Measurements from ENCODE around the gene STYXL1. TPM values are rescaled to one million over a fixed set of nuclear protein-coding genes. Genes with fewer than 3 reads are reported as not detected.

The STYXL1 gene
- total and polyA plus RNA-seq, 4 donors = 36.6 to 45.8 (median 41.3) TPM

GRCh38 chr7:75985009-75985517 lies 62.7 kb downstream of the STYXL1 start:
- peaks cover 3 to 79% (median 20%) of the 10 kb centered on the region in 4 donors for H3K36me3 ChIP-seq (ENCODE audit: control insufficient read depth in 4 of 4, insufficient read depth in 4 of 4, low read length in 4 of 4)
- DNase-seq (no peak), ATAC-seq (ENCODE audit: insufficient read depth, low FRiP score) (no peak)
- no peak overlapping the region for H3K9ac ChIP-seq (ENCODE audit: insufficient read depth in 1 of 2, low read length in 2 of 2)
- TF ChIP-seq CTCF (IDR thresholded peaks at IDR 0.05; ENCODE audit: control extremely low read depth, extremely low read depth) = no peak
- H3K27me3 ChIP-seq (ENCODE audit: control insufficient read depth in 3 of 3, insufficient read depth in 3 of 3, low read length in 2 of 3) = no peaks in the 10 kb centered on the region
- 90 to 95% methylated on average over 21 of the region's 21 CpGs for WGBS, 2 donors
- no peak overlapping the region for H3K4me3 ChIP-seq
- no peak overlapping the region for H3K27ac ChIP-seq (ENCODE audit: low read depth in 1 of 2, low read length in 1 of 2)
- H3K9me3 ChIP-seq (ENCODE audit: control insufficient read depth in 4 of 4, insufficient read depth in 3 of 4, low read length in 3 of 4) = no peaks in the 10 kb centered on the region
- H3K4me1 ChIP-seq (ENCODE audit: control insufficient read depth in 5 of 5, insufficient read depth in 5 of 5, low read length in 5 of 5) = peaks cover 0 to 10% (median 4%) of the 10 kb centered on the region in 5 donors

GRCh38 chr7:75984130-75985008 lies 63.4 kb downstream of the STYXL1 start:
- ATAC-seq (ENCODE audit: insufficient read depth, low FRiP score) = no peak
- no peak for TF ChIP-seq CTCF (IDR thresholded peaks at IDR 0.05; ENCODE audit: control extremely low read depth, extremely low read depth)
- peak in 1 of 3 donors; percentile 11 for DNase-seq
- peaks cover 0 to 4% (median 3%) of the 10 kb centered on the region in 5 donors for H3K4me1 ChIP-seq (ENCODE audit: control insufficient read depth in 5 of 5, insufficient read depth in 5 of 5, low read length in 5 of 5)
- no peak overlapping the region for H3K9ac ChIP-seq (ENCODE audit: insufficient read depth in 1 of 2, low read length in 2 of 2)
- no peaks in the 10 kb centered on the region for H3K9me3 ChIP-seq (ENCODE audit: control insufficient read depth in 4 of 4, insufficient read depth in 3 of 4, low read length in 3 of 4)
- WGBS, 2 donors = 92 to 93% methylated on average over 44 of the region's 44 CpGs
- peaks cover 3 to 86% (median 22%) of the 10 kb centered on the region in 4 donors for H3K36me3 ChIP-seq (ENCODE audit: control insufficient read depth in 4 of 4, insufficient read depth in 4 of 4, low read length in 4 of 4)
- H3K27me3 ChIP-seq (ENCODE audit: control insufficient read depth in 3 of 3, insufficient read depth in 3 of 3, low read length in 2 of 3) = no peaks in the 10 kb centered on the region
- H3K27ac ChIP-seq (ENCODE audit: low read depth in 1 of 2, low read length in 1 of 2) = no peak overlapping the region
- no peak overlapping the region for H3K4me3 ChIP-seq

- Histone ChIP-seq H3K4me3 (no peak overlapping the region), H3K27me3 (ENCODE audit: control insufficient read depth in 3 of 3, insufficient read depth in 3 of 3, low read length in 2 of 3) (no peaks in the 10 kb centered on the region), H3K36me3 (ENCODE audit: control insufficient read depth in 4 of 4, insufficient read depth in 4 of 4, low read length in 4 of 4) (peaks cover 3 to 88% (median 22%) of the 10 kb centered on the region in 4 donors), H3K4me1 (ENCODE audit: control insufficient read depth in 5 of 5, insufficient read depth in 5 of 5, low read length in 5 of 5) (no peaks in the 10 kb centered on the region), H3K9me3 (ENCODE audit: control insufficient read depth in 4 of 4, insufficient read depth in 3 of 4, low read length in 3 of 4) (no peaks in the 10 kb centered on the region), H3K27ac (ENCODE audit: low read depth in 1 of 2, low read length in 1 of 2) (no peak overlapping the region), H3K9ac (ENCODE audit: insufficient read depth in 1 of 2, low read length in 2 of 2) (no peak overlapping the region)
- peak in 1 of 3 donors; percentile 11 for DNase-seq
- TF ChIP-seq CTCF (IDR thresholded peaks at IDR 0.05; ENCODE audit: control extremely low read depth, extremely low read depth) = no peak
- ATAC-seq (ENCODE audit: insufficient read depth, low FRiP score) = no peak
- 92 to 97% methylated on average over 26 of the region's 26 CpGs for whole genome bisulfite sequencing, 2 donors
Measured at GRCh38 chr7:75983471-75984129, 64.2 kb downstream of the STYXL1 start.
